Naive thymus-derived CD4-positive, alpha-beta T cell (primary cell): ENCODE data around the gene SAMD8. TPM values are rescaled to one million over a fixed set of nuclear protein-coding genes. Genes with fewer than 3 reads are reported as not detected.
"Not testable (repeated sequence)": the region's sequence is repeated elsewhere in the genome, so short reads cannot be mapped to it uniquely, and the experiment has no call there.

Experiments used
- ATAC-seq: fragments of 150-1000 bp; cut with Tn5 transposase; 2 replicates; pipeline ENCODE4 v1.10.0; 2021; ENCODE audit warnings: mild to moderate bottlenecking, moderate library complexity
- CTCF ChIA-PET: fragments of 350-600 bp; sonication (Branson Sonifier 250); formaldehyde crosslinking; loops from one replicate; lab custom pipeline; 2021; ENCODE audit warnings: antibody characterized with exemption; lab: Charles Lee
- POLR2A ChIA-PET: fragments of 350-600 bp; sonication (Branson Sonifier 250); formaldehyde crosslinking; loops from one replicate; lab custom pipeline; 2021; ENCODE audit warnings: antibody characterized with exemption, inconsistent platforms; lab: Charles Lee
- DNase-seq, 9 donors: peaks; one replicate each; pipeline versions ENCODE4 v3.0.0 to v3.0.0-alpha.2; 2020 to 2022; ENCODE audit warnings: mixed read lengths in 1 of 9
- H3K27ac ChIP-seq: one replicate; pipeline ENCODE4 v1.7.0; 2013; ENCODE audit warnings: mild to moderate bottlenecking, low read depth, low read length, moderate library complexity
- H3K27me3 ChIP-seq, 2 donors: one replicate each; pipeline ENCODE4 v1.7.0; 2013; ENCODE audit warnings: low read length in 2 of 2, mild to moderate bottlenecking in 2 of 2, moderate library complexity in 2 of 2; ENCODE audit not compliant: control insufficient read depth in 2 of 2, insufficient read depth in 2 of 2
- H3K36me3 ChIP-seq, 3 experiments: 1 replicate in 2 of 3; 2 replicates in 1 of 3; pipeline ENCODE4 v1.7.0; 2013; ENCODE audit warnings: low read length in 3 of 3, mild to moderate bottlenecking in 3 of 3, moderate library complexity in 1 of 3; ENCODE audit not compliant: insufficient read depth in 3 of 3, control insufficient read depth in 2 of 3
- H3K4me1 ChIP-seq, 2 donors: one replicate each; pipeline ENCODE4 v1.7.0; 2013; ENCODE audit warnings: low read length in 2 of 2, mild to moderate bottlenecking in 2 of 2, moderate library complexity in 1 of 2; ENCODE audit not compliant: control insufficient read depth in 2 of 2, insufficient read depth in 2 of 2
- H3K4me3 ChIP-seq: 2 replicates; pipeline ENCODE4 v1.7.0; 2013; ENCODE audit warnings: mild to moderate bottlenecking, low read length
- H3K9me3 ChIP-seq, 3 experiments: 1 replicate in 2 of 3; 2 replicates in 1 of 3; pipeline ENCODE4 v1.7.0; 2013; ENCODE audit warnings: low read length in 3 of 3; ENCODE audit not compliant: control insufficient read depth in 2 of 3
- H3K27ac Mint-ChIP-seq, 9 donors: one replicate each; pipeline ENCODE4 v1.8.0; 2020 to 2022; ENCODE audit warnings: mixed read lengths in 9 of 9, mild to moderate bottlenecking in 8 of 9, moderate library complexity in 5 of 9, inconsistent platforms in 2 of 9
- H3K27me3 Mint-ChIP-seq, 5 donors: one replicate each; pipeline ENCODE4 v1.8.0; 2021 to 2022; ENCODE audit warnings: mixed read lengths in 5 of 5, mild to moderate bottlenecking in 1 of 5
- H3K36me3 Mint-ChIP-seq, 5 donors: one replicate each; pipeline ENCODE4 v1.8.0; 2020 to 2022; ENCODE audit warnings: mixed read lengths in 5 of 5, mild to moderate bottlenecking in 3 of 5, inconsistent platforms in 1 of 5
- H3K4me1 Mint-ChIP-seq, 7 donors: one replicate each; pipeline ENCODE4 v1.8.0; 2020 to 2022; ENCODE audit warnings: mixed read lengths in 7 of 7, mild to moderate bottlenecking in 3 of 7, inconsistent platforms in 1 of 7
- H3K4me3 Mint-ChIP-seq, 10 donors: one replicate each; pipeline ENCODE4 v1.8.0; 2020 to 2022; ENCODE audit warnings: mild to moderate bottlenecking in 10 of 10, mixed read lengths in 10 of 10, moderate library complexity in 6 of 10, inconsistent platforms in 2 of 10
- H3K9me3 Mint-ChIP-seq, 11 donors: one replicate each; pipeline ENCODE4 v1.8.0; 2020 to 2022; ENCODE audit warnings: mixed read lengths in 11 of 11, mild to moderate bottlenecking in 4 of 11, inconsistent platforms in 1 of 11, moderate library complexity in 1 of 11
- intact Hi-C, 2 donors: fragments of 100-400 bp; cut with micrococcal nuclease; formaldehyde crosslinking; loops; one replicate each; pipeline ENCODE4 v1.15.1; 2023
- polyA plus RNA-seq, 2 donors: library from polyadenylated mRNA; unstranded; fragments of 300-500 nt; fragmentation: Illumina TruSeq; gene quantifications; one replicate each; pipeline ENCODE4 v1.2.3, GENCODE V29; 2021
- total RNA-seq, 6 experiments: library from RNA in 5 of 6; stranded (reverse) in 5 of 6; gene quantifications; 1 replicate in 5 of 6; 2 replicates in 1 of 6; pipeline ENCODE4 v1.2.3 and lab custom pipeline; 2021 to 2026

SAMD8 gene
- total and polyA plus RNA-seq, 7 experiments from 2014 or later: 4.5 to 31.7 (median 16.2) TPM

DNA sequence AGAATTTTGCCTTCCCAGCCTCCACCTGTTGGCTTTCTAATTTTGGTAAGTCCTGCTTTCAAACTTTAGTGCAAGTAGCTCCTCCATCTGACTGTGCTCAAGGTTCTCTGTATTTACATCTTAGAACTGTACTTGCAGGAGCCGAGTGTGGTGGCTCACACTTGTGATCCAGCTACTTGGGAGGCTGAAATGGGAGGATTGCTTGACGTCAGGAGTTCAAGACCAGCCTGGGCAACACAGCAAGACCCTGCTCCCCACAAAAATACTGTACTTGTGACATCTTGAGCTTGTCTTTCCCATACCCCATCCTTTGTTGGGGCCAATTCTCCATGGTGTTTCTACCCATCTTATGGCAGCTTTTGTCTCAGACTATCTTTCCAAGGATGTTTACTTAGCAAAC lies 94.5 kb downstream of the SAMD8 start:
- intact Hi-C loops: no loop called here
- H3K9me3 Mint-ChIP-seq: peaks cover 0 to 5% (median 0%) of the 10 kb centered on the region in 11 donors
- DNase-seq (no peak), ATAC-seq (no peak)
- Histone ChIP-seq H3K27ac (no peak overlapping the region), H3K4me1 (peaks cover 6% of the 10 kb centered on the region in 2 donors), H3K36me3 (peaks cover 0 to 1% (median 0%) of the 10 kb centered on the region in 3 experiments), H3K4me3 (no peak overlapping the region), H3K27me3 (no peaks in the 10 kb centered on the region), H3K9me3 (no peaks in the 10 kb centered on the region)
- H3K4me3 Mint-ChIP-seq: no peak overlapping the region
- no peak overlapping the region for H3K27ac Mint-ChIP-seq
- no peaks in the 10 kb centered on the region for H3K27me3 Mint-ChIP-seq
- peaks cover 0 to 33% (median 5%) of the 10 kb centered on the region in 7 donors for H3K4me1 Mint-ChIP-seq
- ChIA-PET POLR2A (no interaction called here), CTCF (interaction anchor here (1.4 kb wide), 2 partner anchors 18 to 30 kb away, joined by 3 to 7 read pairs; partner anchors contain the start of gene COMTD1)
- H3K36me3 Mint-ChIP-seq: peaks cover 0 to 3% (median 0%) of the 10 kb centered on the region in 5 donors

DNA sequence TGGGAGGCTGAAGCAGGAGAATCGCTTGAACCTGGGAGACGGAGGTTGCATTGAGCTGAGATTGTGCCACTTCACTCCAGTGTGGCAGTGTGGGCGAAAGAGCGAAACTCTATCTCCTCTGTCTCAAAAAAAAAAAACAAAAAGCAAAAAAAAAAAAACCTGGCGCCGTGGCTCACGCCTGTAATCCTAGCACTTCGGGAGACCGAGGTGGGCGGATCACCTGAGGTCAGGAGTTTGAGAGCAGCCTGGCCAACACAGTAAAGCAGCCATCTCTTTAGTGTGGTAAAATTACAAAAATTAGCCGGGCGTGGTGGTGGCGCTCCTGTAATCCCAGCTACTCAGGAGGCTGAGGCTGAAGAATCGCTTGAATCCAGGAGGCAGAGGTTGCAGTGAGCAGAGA lies 95.2 kb downstream of the SAMD8 start:
- CTCF ChIA-PET: interaction anchor here (0.6 to 1.4 kb wide), 3 partner anchors 19 to 29 kb away, joined by 3 to 7 read pairs (median 3); partner anchors contain the start of gene COMTD1
- H3K9me3 Mint-ChIP-seq, H3K36me3 Mint-ChIP-seq, DNase-seq, ATAC-seq, H3K36me3 ChIP-seq, H3K27ac Mint-ChIP-seq, H3K9me3 ChIP-seq, H3K27me3 Mint-ChIP-seq, POLR2A ChIA-PET, H3K27me3 ChIP-seq, intact Hi-C loops, H3K27ac ChIP-seq, H3K4me3 Mint-ChIP-seq, H3K4me3 ChIP-seq: not testable (repeated sequence)
- H3K4me1 Mint-ChIP-seq: peaks cover 2 to 35% (median 10%) of the 10 kb centered on the region in 7 donors
- peaks cover 10 to 11% of the 10 kb centered on the region in 2 donors for H3K4me1 ChIP-seq

DNA sequence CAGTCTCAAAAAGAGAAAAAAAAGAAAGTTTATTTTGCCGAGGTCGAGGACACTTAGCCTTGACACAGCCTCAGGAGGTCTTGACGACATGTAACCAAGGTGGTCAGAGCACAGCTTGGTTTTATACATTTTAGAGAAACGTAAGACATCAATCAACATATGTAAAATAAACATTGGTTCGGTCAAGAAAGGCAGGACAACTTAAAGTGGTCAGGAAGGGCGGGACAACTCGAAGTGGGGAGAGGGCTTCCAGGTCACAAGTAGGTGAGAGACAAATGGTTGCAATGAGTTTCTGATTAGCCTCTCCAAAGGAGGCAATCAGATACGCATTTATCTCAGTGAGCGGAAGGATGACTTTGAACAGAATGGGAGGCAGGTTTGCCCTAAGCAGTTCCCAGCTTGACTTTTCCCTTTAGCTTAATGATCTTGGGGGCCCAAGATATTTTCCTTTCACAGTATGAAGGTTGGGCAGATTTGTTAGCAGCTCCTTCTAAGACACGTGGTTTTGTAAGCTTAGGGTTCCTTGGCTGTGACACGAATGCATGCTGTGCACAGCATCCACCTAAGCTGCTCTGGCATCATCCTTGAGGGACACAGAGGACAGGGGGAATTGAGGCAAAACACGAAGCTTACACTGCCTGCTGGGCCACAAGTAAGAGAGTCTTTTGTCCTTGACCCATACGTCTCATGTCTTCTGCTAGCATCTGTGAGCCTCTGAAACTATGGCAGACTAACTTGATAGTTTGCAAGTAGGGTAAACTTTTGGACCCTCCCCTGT lies 95.8 kb downstream of the SAMD8 start:
- peaks cover 15 to 17% of the 10 kb centered on the region in 2 donors for H3K4me1 ChIP-seq
- no peaks in the 10 kb centered on the region for H3K27me3 Mint-ChIP-seq
- peaks cover 8 to 35% (median 17%) of the 10 kb centered on the region in 7 donors for H3K4me1 Mint-ChIP-seq
- no peaks in the 10 kb centered on the region for H3K9me3 ChIP-seq
- POLR2A ChIA-PET: interaction anchor here (0.9 to 6.3 kb wide), 4 partner anchors 9 to 27 kb away, joined by 3 to 122 read pairs (median 3); partner anchors contain the start of gene COMTD1
- peak overlapping the region in 1 of 10 donors; percentile 29 for H3K4me3 Mint-ChIP-seq
- H3K27me3 ChIP-seq: no peaks in the 10 kb centered on the region
- H3K27ac Mint-ChIP-seq: peak overlapping the region in 5 of 9 donors; percentile 25 to 87 (median 38)
- no peak overlapping the region for H3K27ac ChIP-seq
- no peak overlapping the region for H3K4me3 ChIP-seq
- DNase-seq (no peak), ATAC-seq (no peak)
- H3K9me3 Mint-ChIP-seq: peaks cover 0 to 5% (median 0%) of the 10 kb centered on the region in 11 donors
- peaks cover 0 to 6% (median 0%) of the 10 kb centered on the region in 3 experiments for H3K36me3 ChIP-seq
- intact Hi-C loops: no loop called here
- CTCF ChIA-PET: interaction anchor here (0.6 kb wide), 1 partner anchor 23 kb away, joined by 3 read pairs; no protein-coding TSS in a partner anchor
- peaks cover 0 to 7% (median 5%) of the 10 kb centered on the region in 5 donors for H3K36me3 Mint-ChIP-seq

DNA sequence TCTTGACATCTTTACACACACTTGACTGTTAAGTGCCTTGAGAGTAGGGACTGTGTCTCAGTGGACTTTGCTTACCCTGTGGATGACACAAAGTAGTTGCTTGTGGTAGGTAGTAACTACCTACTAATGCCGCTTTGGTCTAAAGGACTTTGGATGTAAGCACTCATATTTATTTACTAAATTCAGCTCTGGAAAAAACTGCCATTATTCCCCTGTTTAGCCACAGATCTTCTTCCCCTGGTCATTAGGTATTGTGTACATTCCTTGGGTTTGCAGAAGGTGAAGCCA lies 96.3 kb downstream of the SAMD8 start:
- DNase-seq: no peak
- CTCF ChIA-PET: no interaction called here
- Mint-ChIP-seq H3K36me3 (peaks cover 0 to 8% (median 6%) of the 10 kb centered on the region in 5 donors), H3K27me3 (no peaks in the 10 kb centered on the region), H3K4me1 (peaks cover 14 to 38% (median 22%) of the 10 kb centered on the region in 7 donors), H3K27ac (peak overlapping the region in 6 of 9 donors; percentile 55 to 99 (median 72)), H3K4me3 (peak overlapping the region in 1 of 10 donors; percentile 29), H3K9me3 (peaks cover 0 to 5% (median 0%) of the 10 kb centered on the region in 11 donors)
- intact Hi-C loops: no loop called here
- POLR2A ChIA-PET: interaction anchor here (0.9 to 6.3 kb wide), 4 partner anchors 8 to 26 kb away, joined by 3 to 122 read pairs (median 3); partner anchors contain the start of gene COMTD1
- Histone ChIP-seq H3K27ac (no peak overlapping the region), H3K4me1 (peaks cover 15 to 21% of the 10 kb centered on the region in 2 donors), H3K4me3 (no peak overlapping the region), H3K9me3 (no peaks in the 10 kb centered on the region), H3K27me3 (no peaks in the 10 kb centered on the region), H3K36me3 (peaks cover 0 to 11% (median 0%) of the 10 kb centered on the region in 3 experiments)
- no peak for ATAC-seq

DNA sequence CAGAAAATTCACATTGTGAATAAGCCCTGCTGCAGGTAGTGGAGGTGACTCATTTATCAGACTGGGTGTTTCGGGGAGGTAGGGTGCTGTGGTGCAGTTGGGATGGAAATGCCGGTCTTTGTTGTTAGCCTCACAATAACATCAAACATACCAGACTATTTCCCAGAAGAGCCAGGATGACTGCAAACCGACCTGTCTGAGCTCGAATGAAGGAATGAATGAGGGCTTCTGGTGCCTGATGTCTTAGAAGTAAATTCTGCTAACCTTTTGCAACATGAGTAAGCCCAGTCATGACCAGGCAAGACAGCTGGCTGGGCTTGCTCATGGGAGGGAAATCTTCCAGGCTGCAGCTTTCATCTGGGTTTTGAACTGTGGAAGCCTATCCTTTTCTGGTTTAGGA lies 96.7 kb downstream of the SAMD8 start:
- Histone ChIP-seq H3K27me3 (no peaks in the 10 kb centered on the region), H3K36me3 (peaks cover 0 to 15% (median 0%) of the 10 kb centered on the region in 3 experiments), H3K27ac (no peak overlapping the region), H3K4me1 (peaks cover 15 to 21% of the 10 kb centered on the region in 2 donors), H3K9me3 (no peaks in the 10 kb centered on the region), H3K4me3 (no peak overlapping the region)
- Mint-ChIP-seq H3K27me3 (no peaks in the 10 kb centered on the region), H3K4me1 (peaks cover 16 to 40% (median 24%) of the 10 kb centered on the region in 7 donors), H3K9me3 (peaks cover 0 to 5% (median 0%) of the 10 kb centered on the region in 11 donors), H3K4me3 (peak overlapping the region in 6 of 10 donors; percentile 19 to 56 (median 48)), H3K36me3 (peaks cover 0 to 10% (median 6%) of the 10 kb centered on the region in 5 donors), H3K27ac (peak overlapping the region; percentile 48 to 99 (median 61))
- ChIA-PET POLR2A (interaction anchor here (1.0 to 6.3 kb wide), 3 partner anchors 19 to 26 kb away, joined by 3 to 122 read pairs (median 3); partner anchors contain the start of gene COMTD1), CTCF (no interaction called here)
- ATAC-seq: no peak
- DNase-seq: no peak
- intact Hi-C loops: no loop called here

DNA sequence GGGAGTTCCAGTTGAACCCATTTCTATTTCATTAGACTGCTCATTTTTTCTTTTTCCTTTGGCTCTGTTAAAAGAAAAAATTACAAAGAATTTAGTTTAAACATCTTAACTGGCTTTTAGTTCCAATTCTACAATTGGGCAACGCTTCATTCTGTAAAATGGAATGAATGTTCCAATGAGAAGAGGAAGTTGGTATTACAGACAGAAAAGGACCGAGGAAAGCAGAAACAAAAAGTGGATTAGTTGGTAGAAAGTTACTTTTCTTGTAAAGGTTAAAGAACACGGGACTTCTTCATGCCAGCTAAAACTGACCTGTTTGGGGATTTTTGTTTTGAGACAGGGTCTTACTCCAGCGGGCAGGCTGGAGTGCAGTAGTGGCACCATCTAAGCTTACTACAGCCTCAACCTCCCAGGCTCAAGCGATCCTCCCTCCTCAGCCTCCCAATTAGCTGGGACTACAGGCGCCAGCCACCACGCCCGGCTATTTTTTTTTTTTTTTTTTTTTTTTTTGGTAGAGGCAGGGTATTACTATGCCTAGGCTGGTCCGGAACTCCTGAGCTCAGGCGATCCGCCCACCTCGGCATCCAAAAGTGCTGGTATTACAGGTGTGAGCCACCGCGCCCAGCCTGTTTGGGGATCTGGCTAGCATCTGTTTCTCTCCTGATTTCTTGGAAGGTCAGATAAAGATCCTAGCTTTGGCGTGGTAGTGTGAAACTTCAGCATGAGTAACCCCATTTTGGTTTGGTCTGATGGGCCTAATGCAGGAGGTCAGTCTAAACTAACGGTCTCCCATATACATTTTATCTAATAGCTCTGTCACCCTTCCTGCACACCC lies 97.8 kb downstream of the SAMD8 start:
- ATAC-seq (no peak), DNase-seq (no peak)
- Mint-ChIP-seq H3K36me3 (peaks cover 0 to 15% (median 10%) of the 10 kb centered on the region in 5 donors), H3K9me3 (peaks cover 0 to 5% (median 0%) of the 10 kb centered on the region in 11 donors), H3K27ac (peak overlapping the region; percentile 99 to 100 (median 100)), H3K4me3 (peak overlapping the region; percentile 87 to 100 (median 98)), H3K27me3 (no peaks in the 10 kb centered on the region), H3K4me1 (peaks cover 21 to 44% (median 29%) of the 10 kb centered on the region in 7 donors)
- Histone ChIP-seq H3K27me3 (no peaks in the 10 kb centered on the region), H3K9me3 (no peaks in the 10 kb centered on the region), H3K27ac (peak overlapping the region; percentile 96), H3K4me3 (peak overlapping the region; percentile 81), H3K36me3 (peaks cover 4 to 22% (median 7%) of the 10 kb centered on the region in 3 experiments), H3K4me1 (peaks cover 15 to 21% of the 10 kb centered on the region in 2 donors)
- CTCF ChIA-PET: interaction anchor here (0.7 to 4.4 kb wide), 7 partner anchors 9 to 27 kb away, joined by 3 to 44 read pairs (median 4); partner anchors contain the start of gene COMTD1
- intact Hi-C loops: no loop called here
- POLR2A ChIA-PET: interaction anchor here (0.6 to 6.3 kb wide), 14 partner anchors 7 to 1963 kb away, joined by 3 to 122 read pairs (median 5); partner anchors contain the start of genes ADK, AP3M1, COMTD1 and DNAJC9
